B cell (primary cell): Measurements from ENCODE around the gene FAM186B. TPM values are rescaled to one million over a fixed set of nuclear protein-coding genes. Genes with fewer than 3 reads are reported as not detected.
"Not testable (repeated sequence)": the region's sequence is repeated elsewhere in the genome, so short reads cannot be mapped to it uniquely, and the experiment has no call there.

Experiments
- ATAC-seq: fragments of 200-7000 bp; cut with Tn5 transposase; one replicate; pipeline ENCODE4 v1.10.0; 2021; ENCODE audit warnings: low read depth, mild to moderate bottlenecking, moderate number of reproducible peaks, moderate library complexity
- CTCF ChIA-PET: fragments of 350-600 bp; sonication (Branson Sonifier 250); formaldehyde crosslinking; loops from one replicate; lab custom pipeline; 2021; ENCODE audit warnings: antibody characterized with exemption, inconsistent platforms; lab: Charles Lee
- POLR2A ChIA-PET: fragments of 350-600 bp; sonication (Branson Sonifier 250); formaldehyde crosslinking; loops from one replicate; lab custom pipeline; 2021; ENCODE audit warnings: antibody characterized with exemption; lab: Charles Lee
- DNase-seq: peaks from one replicate; pipeline ENCODE4 v3.0.0; 2013
- H2AFZ ChIP-seq: 2 replicates; pipeline ENCODE4 v1.6.1; 2012; ENCODE audit warnings: mild to moderate bottlenecking, low read depth, low read length; ENCODE audit not compliant: insufficient read depth, poor library complexity, severe bottlenecking
- H3K27ac ChIP-seq, 2 donors: 1 replicate in 1 of 2; 2 replicates in 1 of 2; pipeline ENCODE4 v1.5.1; 2012 to 2013; ENCODE audit warnings: low read length in 2 of 2, mild to moderate bottlenecking in 2 of 2, moderate library complexity in 1 of 2
- H3K27me3 ChIP-seq, 4 experiments: fragments of 200-600 bp in 1 of 4; sonication (generic) in 1 of 4; replicated peaks in 1 of 4; 1 replicate in 2 of 4; 2 replicates in 2 of 4; pipeline versions ENCODE4 v1.6.1 to v1.7.0; 2013 to 2016; ENCODE audit warnings: low read length in 3 of 4, mild to moderate bottlenecking in 2 of 4, mixed read lengths in 1 of 4, moderate library complexity in 1 of 4; ENCODE audit not compliant: insufficient read depth in 4 of 4, control insufficient read depth in 3 of 4; ENCODE audit errors: control extremely low read depth in 1 of 4
- H3K36me3 ChIP-seq, 2 experiments: replicated peaks in 1 of 2; 1 replicate in 1 of 2; 2 replicates in 1 of 2; pipeline versions ENCODE4 v1.6.1 to v1.7.1; 2013; ENCODE audit warnings: low read length in 1 of 2; ENCODE audit not compliant: insufficient read depth in 2 of 2, control insufficient read depth in 1 of 2; ENCODE audit errors: control extremely low read depth in 1 of 2, extremely low read depth in 1 of 2
- H3K4me1 ChIP-seq, 2 donors: fragments of 200-600 bp in 1 of 2; sonication (generic) in 1 of 2; 1 replicate in 1 of 2; 2 replicates in 1 of 2; pipeline versions ENCODE4 v1.5.1 to v1.6.1; 2013 to 2017; ENCODE audit warnings: low read length in 2 of 2; ENCODE audit not compliant: control insufficient read depth in 2 of 2, insufficient read depth in 2 of 2
- H3K4me2 ChIP-seq: replicated peaks from 2 replicates; pipeline ENCODE3; 2012; ENCODE audit warnings: mild to moderate bottlenecking, low read depth, low read length; ENCODE audit not compliant: poor library complexity, severe bottlenecking
- H3K4me3 ChIP-seq, 5 experiments: fragments of 200-600 bp in 1 of 5; sonication (generic) in 1 of 5; 1 replicate in 3 of 5; 2 replicates in 2 of 5; pipeline versions ENCODE4 v1.5.1 to v1.7.0; 2011 to 2016; ENCODE audit warnings: low read length in 4 of 5, mild to moderate bottlenecking in 4 of 5, low read depth in 2 of 5, control low read depth in 1 of 5, moderate library complexity in 1 of 5; ENCODE audit not compliant: insufficient read depth in 1 of 5; ENCODE audit errors: control extremely low read depth in 1 of 5, extremely low read depth in 1 of 5
- H3K79me2 ChIP-seq: fragments of 200-600 bp; sonication (generic); one replicate; pipeline ENCODE4 v1.6.0; 2016; ENCODE audit warnings: low read length; ENCODE audit not compliant: control insufficient read depth, insufficient read depth
- H3K9ac ChIP-seq: fragments of 200-600 bp; sonication (generic); 2 replicates; pipeline ENCODE4 v1.6.1; 2017; ENCODE audit warnings: mild to moderate bottlenecking, low read length, moderate library complexity
- H3K9me3 ChIP-seq, 3 donors: one replicate each; pipeline versions ENCODE4 v1.6.1 to v1.7.1; 2013; ENCODE audit warnings: low read length in 2 of 3; ENCODE audit not compliant: control insufficient read depth in 2 of 3, insufficient read depth in 1 of 3; ENCODE audit errors: control extremely low read depth in 1 of 3
- H4K20me1 ChIP-seq: 2 replicates; pipeline ENCODE4 v1.6.0; 2012; ENCODE audit warnings: mild to moderate bottlenecking, low read length; ENCODE audit not compliant: insufficient read depth, control insufficient read depth, poor library complexity, severe bottlenecking
- H3K27ac Mint-ChIP-seq: one replicate; pipeline ENCODE4 v1.8.0; 2021; ENCODE audit warnings: mixed read lengths
- H3K27me3 Mint-ChIP-seq: one replicate; pipeline ENCODE4 v1.8.0; 2021; ENCODE audit warnings: mixed read lengths
- H3K4me1 Mint-ChIP-seq: one replicate; pipeline ENCODE4 v1.8.0; 2021; ENCODE audit warnings: mixed read lengths
- H3K4me3 Mint-ChIP-seq: one replicate; pipeline ENCODE4 v1.8.0; 2021; ENCODE audit warnings: mixed read lengths
- H3K9me3 Mint-ChIP-seq: one replicate; pipeline ENCODE4 v1.8.0; 2022; ENCODE audit warnings: mixed read lengths; ENCODE audit not compliant: insufficient read depth
- EZH2 ChIP-seq: IDR thresholded peaks from 2 replicates; pipeline ENCODE4 v1.6.1; 2012; ENCODE audit warnings: borderline replicate concordance, low read depth, mild to moderate bottlenecking, moderate library complexity, low read length; ENCODE audit not compliant: insufficient read depth, poor library complexity, severe bottlenecking
- WGBS: methylation state at CpG from one replicate; pipeline ENCODE4 v1.1.5; 2013; ENCODE audit warnings: missing lambda C conversion rate; ENCODE audit not compliant: insufficient coverage; 5-methylcytosine and 5-hydroxymethylcytosine counted together
- intact Hi-C: fragments of 100-400 bp; cut with micrococcal nuclease; formaldehyde crosslinking; loops from one replicate; pipeline ENCODE4 v1.10.0; 2022
- polyA plus RNA-seq: library from polyadenylated mRNA; depleted of rRNA; stranded (reverse); fragments of >200 nt; gene quantifications from 2 replicates; pipeline ENCODE4 v1.2.3, GENCODE V29; 2012
- total RNA-seq, 2 donors: library from RNA; stranded (reverse); fragments of 120-200 nt in 1 of 2; gene quantifications; 1 replicate in 1 of 2; 2 replicates in 1 of 2; pipeline versions ENCODE4 v1.2.3 to v1.2.4, GENCODE V29; 2013 to 2022
- TF ChIP-seq, protein P1 (sequence below): fragments of 200-600 bp; IDR thresholded peaks from one replicate; pipeline ENCODE4 v1.8.0; 2022; ENCODE audit warnings: antibody characterized with exemption, mild to moderate bottlenecking

FAM186B gene
- total and polyA plus RNA-seq, 2 donors (not counting 1 experiment from before 2014, with no cell fraction given) = 0.13 to 0.47 TPM

DNA sequence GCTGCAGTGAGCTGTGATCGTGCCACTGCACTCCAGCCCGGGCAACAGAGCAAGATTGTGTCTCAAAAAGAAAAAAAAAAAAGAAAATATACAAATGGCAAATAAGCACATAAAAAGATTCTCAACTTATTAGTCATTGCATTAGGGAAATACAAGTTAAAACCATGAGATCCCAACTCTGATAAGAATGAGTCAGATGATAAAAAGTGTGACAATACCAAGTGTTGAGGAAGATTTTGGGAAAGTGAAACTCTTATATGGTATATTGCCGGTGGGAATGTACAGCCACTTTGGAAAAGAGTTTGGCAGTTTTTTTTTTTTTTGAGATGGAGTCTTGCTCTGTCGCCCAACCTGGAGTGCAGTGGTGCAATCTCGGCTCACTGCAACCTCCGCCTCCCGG, 10.3 kb upstream of the FAM186B start:
- peaks cover 19% of the 10 kb centered on the region for H3K27me3 Mint-ChIP-seq
- Histone ChIP-seq H4K20me1 (no peaks in the 10 kb centered on the region), H3K79me2 (no peaks in the 10 kb centered on the region), H3K27ac (no peak overlapping the region), H3K36me3 (no peaks in the 10 kb centered on the region), H3K4me2 (no peak overlapping the region), H3K27me3 (peaks cover 0 to 3% (median 0%) of the 10 kb centered on the region in 4 experiments), H3K9me3 (peaks cover 0 to 9% (median 2%) of the 10 kb centered on the region in 3 donors), H3K4me3 (no peak overlapping the region), H2AFZ (no peak overlapping the region), H3K9ac (no peak overlapping the region), H3K4me1 (no peaks in the 10 kb centered on the region)
- CTCF ChIA-PET = interaction anchor here (0.7 kb wide), 1 partner anchor 17 kb away, joined by 3 read pairs; no protein-coding TSS in a partner anchor
- intact Hi-C loops = no loop called here
- no peaks in the 10 kb centered on the region for H3K4me1 Mint-ChIP-seq
- no peak overlapping the region for H3K27ac Mint-ChIP-seq
- H3K4me3 Mint-ChIP-seq = no peak overlapping the region
- POLR2A ChIA-PET = no interaction called here
- ATAC-seq (no peak), DNase-seq (no peak)
- no CpG with 5 or more reads among the region's 7 CpGs for WGBS
- H3K9me3 Mint-ChIP-seq = no peaks in the 10 kb centered on the region
- TF ChIP-seq, protein P1, sequence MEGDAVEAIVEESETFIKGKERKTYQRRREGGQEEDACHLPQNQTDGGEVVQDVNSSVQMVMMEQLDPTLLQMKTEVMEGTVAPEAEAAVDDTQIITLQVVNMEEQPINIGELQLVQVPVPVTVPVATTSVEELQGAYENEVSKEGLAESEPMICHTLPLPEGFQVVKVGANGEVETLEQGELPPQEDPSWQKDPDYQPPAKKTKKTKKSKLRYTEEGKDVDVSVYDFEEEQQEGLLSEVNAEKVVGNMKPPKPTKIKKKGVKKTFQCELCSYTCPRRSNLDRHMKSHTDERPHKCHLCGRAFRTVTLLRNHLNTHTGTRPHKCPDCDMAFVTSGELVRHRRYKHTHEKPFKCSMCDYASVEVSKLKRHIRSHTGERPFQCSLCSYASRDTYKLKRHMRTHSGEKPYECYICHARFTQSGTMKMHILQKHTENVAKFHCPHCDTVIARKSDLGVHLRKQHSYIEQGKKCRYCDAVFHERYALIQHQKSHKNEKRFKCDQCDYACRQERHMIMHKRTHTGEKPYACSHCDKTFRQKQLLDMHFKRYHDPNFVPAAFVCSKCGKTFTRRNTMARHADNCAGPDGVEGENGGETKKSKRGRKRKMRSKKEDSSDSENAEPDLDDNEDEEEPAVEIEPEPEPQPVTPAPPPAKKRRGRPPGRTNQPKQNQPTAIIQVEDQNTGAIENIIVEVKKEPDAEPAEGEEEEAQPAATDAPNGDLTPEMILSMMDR = no peak
- no peak for TF ChIP-seq EZH2

DNA sequence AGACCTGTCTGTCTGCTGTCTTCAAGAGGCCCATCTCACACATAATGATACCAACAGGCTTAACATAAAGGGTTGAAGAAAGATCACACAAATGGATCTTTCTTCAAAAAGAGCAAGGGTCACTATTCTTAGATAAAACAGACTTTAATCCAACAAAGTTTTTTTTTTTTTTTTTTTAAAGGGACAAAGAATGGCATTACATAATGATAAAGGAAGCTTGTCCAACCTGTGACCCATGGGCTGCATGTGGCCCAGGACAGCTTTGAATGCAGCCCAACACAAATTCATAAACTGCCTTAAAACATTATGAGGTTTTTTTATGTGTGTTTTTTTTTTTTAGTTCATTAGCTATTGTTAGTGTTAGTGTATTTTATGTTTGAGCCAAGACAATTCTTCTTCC, 6.8 kb upstream of the FAM186B start:
- H3K4me2 ChIP-seq = no peak overlapping the region
- Mint-ChIP-seq H3K9me3 (no peaks in the 10 kb centered on the region), H3K4me1 (no peaks in the 10 kb centered on the region), H3K27me3 (peaks cover 25% of the 10 kb centered on the region), H3K27ac (no peak overlapping the region), H3K4me3 (no peak overlapping the region)
- no peak overlapping the region for H3K9ac ChIP-seq
- no peaks in the 10 kb centered on the region for H3K79me2 ChIP-seq
- H2AFZ ChIP-seq = no peak overlapping the region
- intact Hi-C loops = no loop called here
- no peaks in the 10 kb centered on the region for H3K4me1 ChIP-seq
- POLR2A ChIA-PET = no interaction called here
- CTCF ChIA-PET = interaction anchor here (0.6 to 1.5 kb wide), 3 partner anchors 11 to 281 kb away, joined by 3 read pairs; partner anchors contain the start of gene PRPF40B
- H3K27me3 ChIP-seq = peaks cover 0 to 3% (median 0%) of the 10 kb centered on the region in 4 experiments
- H3K9me3 ChIP-seq = peaks cover 0 to 15% (median 2%) of the 10 kb centered on the region in 3 donors
- ATAC-seq (no peak), DNase-seq (no peak)
- no peaks in the 10 kb centered on the region for H4K20me1 ChIP-seq
- TF ChIP-seq EZH2 = no peak
- TF ChIP-seq, protein P1 = no peak
- no peaks in the 10 kb centered on the region for H3K36me3 ChIP-seq
- H3K27ac ChIP-seq = no peak overlapping the region
- H3K4me3 ChIP-seq = no peak overlapping the region

DNA sequence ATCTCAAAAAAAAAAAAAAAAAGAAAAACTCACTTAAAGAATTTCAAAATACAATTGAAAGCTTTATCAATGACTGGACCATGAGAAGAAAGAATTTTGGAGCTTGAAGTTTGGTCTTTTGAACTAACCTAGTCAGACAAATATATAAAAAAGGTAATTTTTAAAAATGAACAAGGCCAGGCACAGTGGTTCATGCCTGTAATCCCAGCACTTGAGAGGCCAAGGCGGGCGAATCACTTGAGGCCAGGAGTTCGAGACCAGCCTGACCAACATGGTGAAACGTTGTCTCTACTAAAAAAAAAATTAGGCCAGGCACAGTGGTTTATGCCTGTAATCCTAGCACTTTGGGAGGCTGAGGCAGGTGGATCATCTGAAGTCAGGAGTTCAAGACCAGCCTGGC, 5.3 kb upstream of the FAM186B start:
- ATAC-seq, H3K27ac Mint-ChIP-seq: not testable (repeated sequence)
- CTCF ChIA-PET = interaction anchor here (0.7 kb wide), 1 partner anchor 69 kb away, joined by 3 read pairs; no protein-coding TSS in a partner anchor

More for the DNA sequence above, 5.3 kb upstream of the FAM186B start:
- H3K27me3 ChIP-seq, H3K4me1 ChIP-seq, H3K79me2 ChIP-seq, H3K36me3 ChIP-seq, H3K4me3 ChIP-seq, H3K9me3 Mint-ChIP-seq, H2AFZ ChIP-seq, H3K9ac ChIP-seq, H3K4me2 ChIP-seq, DNase-seq, H4K20me1 ChIP-seq, H3K27ac ChIP-seq, H3K4me1 Mint-ChIP-seq, H3K4me3 Mint-ChIP-seq, POLR2A ChIA-PET, intact Hi-C loops: not testable (repeated sequence)
- 100% methylated on average over 3 of the region's 4 CpGs for WGBS
- H3K27me3 Mint-ChIP-seq = peaks cover 21% of the 10 kb centered on the region
- H3K9me3 ChIP-seq = peaks cover 0 to 15% (median 1%) of the 10 kb centered on the region in 3 donors
